ENCODE measurements around the gene SLC16A5.

DNA sequence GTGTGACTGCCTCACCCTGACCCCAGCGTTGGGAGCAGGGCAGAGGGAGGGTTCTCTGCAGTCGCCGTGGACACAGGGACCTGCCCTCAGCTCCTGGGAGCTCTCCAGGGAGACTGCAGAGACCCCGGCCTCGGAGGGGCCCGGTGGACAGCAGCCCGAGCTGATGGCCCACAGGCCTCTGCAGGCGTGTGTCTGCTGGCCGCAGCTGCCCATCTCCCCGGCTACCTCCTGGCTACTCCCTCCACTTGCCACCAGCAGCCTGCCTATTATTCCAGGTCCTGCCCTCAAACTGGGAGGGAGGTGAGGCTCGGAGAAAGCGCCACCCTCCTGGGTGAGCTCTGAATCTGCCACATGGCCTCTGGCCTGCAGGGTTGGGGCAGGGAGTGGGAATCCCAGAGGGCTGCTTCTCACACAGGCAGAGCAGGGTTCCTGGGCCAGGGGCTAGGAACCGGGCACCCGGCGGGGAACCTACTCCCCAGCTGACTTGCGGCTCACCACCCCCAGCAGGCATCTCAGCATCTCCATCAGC lies 7.2 kb downstream of the SLC16A5 start:
- TF ChIP-seq POLR2A (IDR thresholded peaks at IDR 0.05) (no peak), CTCF (IDR thresholded peaks at IDR 0.05) (no peak)
